Esophagus muscularis mucosa (tissue), 4 donors: Measurements from ENCODE around the gene RBM4. TPM values are rescaled to one million over a fixed set of nuclear protein-coding genes. Genes with fewer than 3 reads are reported as not detected.
"Not testable (repeated sequence)": the region's sequence is repeated elsewhere in the genome, so short reads cannot be mapped to it uniquely, and the experiment has no call there.

Experiments used
- DNase-seq: peaks from one replicate; pipeline ENCODE4 v3.0.0-alpha.2; 2017; ENCODE audit errors: extremely low spot score
- H3K27ac ChIP-seq, 4 donors: fragments of 200-600 bp; sonication (generic); replicated peaks in 1 of 4; 1 replicate in 3 of 4; 2 replicates in 1 of 4; pipeline ENCODE4 v1.5.1; 2016 to 2019; ENCODE audit warnings: mild to moderate bottlenecking in 1 of 4
- H3K27me3 ChIP-seq, 4 donors: fragments of 200-600 bp; sonication (generic); one replicate each; pipeline versions ENCODE4 v1.5.1 to v1.6.0; 2016 to 2019
- H3K36me3 ChIP-seq, 4 donors: fragments of 200-600 bp; sonication (generic); one replicate each; pipeline ENCODE4 v1.5.1; 2016 to 2019
- H3K4me1 ChIP-seq, 4 donors: fragments of 200-600 bp; sonication (generic); one replicate each; pipeline ENCODE4 v1.5.1; 2016 to 2019
- H3K4me3 ChIP-seq, 4 donors: fragments of 200-600 bp; sonication (generic); 1 replicate in 2 of 4; 2 replicates in 2 of 4; pipeline ENCODE4 v1.5.1; 2016 to 2019; ENCODE audit warnings: mild to moderate bottlenecking in 4 of 4, moderate library complexity in 1 of 4
- H3K9me3 ChIP-seq, 4 donors: fragments of 200-600 bp; sonication (generic); 1 replicate in 3 of 4; 2 replicates in 1 of 4; pipeline ENCODE4 v1.5.1; 2016 to 2019
- EP300 ChIP-seq: sonication (generic); formaldehyde crosslinking; IDR thresholded peaks from one replicate; pipeline ENCODE4 v1.6.1; 2017; ENCODE audit warnings: antibody characterized with exemption
- POLR2A ChIP-seq: fragments of 450-650 bp; IDR thresholded peaks from one replicate; pipeline ENCODE4 v1.6.1; 2017; ENCODE audit warnings: antibody characterized with exemption, moderate library complexity, mild to moderate bottlenecking, low read depth
- POLR2AphosphoS5 ChIP-seq, 2 donors: sonication (generic); formaldehyde crosslinking; IDR thresholded peaks; one replicate each; pipeline ENCODE4 v1.6.1; 2017; ENCODE audit warnings: antibody characterized with exemption in 2 of 2
- WGBS: methylation state at CpG from one replicate; pipeline ENCODE4 v1.1.5; 2018; 5-methylcytosine and 5-hydroxymethylcytosine counted together
- intact Hi-C: fragments of 100-400 bp; cut with DNase I; formaldehyde crosslinking; loops from one replicate; pipeline ENCODE4 v1.15.1; 2023
- total RNA-seq, 4 donors: library from RNA; depleted of rRNA; stranded (reverse); fragments of >200 nt; gene quantifications; one replicate each; pipeline versions ENCODE4 v1.1.0 to v1.2.1, GENCODE V29; 2016
- TF ChIP-seq, protein P1 (sequence below), 3 experiments: fragments of 200-600 bp in 2 of 3; fragments of 450-650 bp in 1 of 3; sonication (generic) in 2 of 3; IDR thresholded peaks; one replicate each; pipeline ENCODE4 v1.5.1; 2017 to 2019; ENCODE audit warnings: antibody characterized with exemption in 3 of 3, mild to moderate bottlenecking in 2 of 3, moderate library complexity in 1 of 3

The RBM4 gene
- total RNA-seq, 4 donors from 2014 or later = 82.2 to 101 (median 90.2) TPM

DNA sequence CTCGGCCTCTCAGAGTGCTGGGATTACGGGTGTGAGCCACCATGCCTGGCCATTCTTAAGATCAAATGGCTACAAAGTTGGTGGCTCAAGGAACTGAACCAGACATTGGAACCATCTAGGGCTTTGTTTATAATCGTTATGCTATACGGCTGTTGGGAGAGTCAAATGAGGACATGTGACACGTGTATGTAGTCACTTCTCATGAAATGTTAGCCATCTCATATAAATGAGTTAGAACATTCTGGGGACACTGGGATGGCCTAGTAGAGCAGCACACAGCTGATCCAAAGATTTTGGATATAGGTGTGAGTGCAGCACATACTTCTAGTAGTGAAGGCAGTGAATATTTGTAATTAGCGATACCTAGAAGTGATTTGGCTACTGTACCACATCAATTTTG, 6.6 kb upstream of the RBM4 start:
- intact Hi-C loops = no loop called here
- WGBS = 80% methylated on average over 6 of the region's 6 CpGs
- no peak overlapping the region for H3K27ac ChIP-seq
- H3K9me3 ChIP-seq = no peaks in the 10 kb centered on the region
- H3K36me3 ChIP-seq = peaks cover 15 to 46% (median 44%) of the 10 kb centered on the region in 4 donors
- no peaks in the 10 kb centered on the region for H3K27me3 ChIP-seq
- peaks cover 3 to 69% (median 40%) of the 10 kb centered on the region in 4 donors for H3K4me1 ChIP-seq
- H3K4me3 ChIP-seq = no peak overlapping the region
- DNase-seq = no peak
- TF ChIP-seq, protein P1, sequence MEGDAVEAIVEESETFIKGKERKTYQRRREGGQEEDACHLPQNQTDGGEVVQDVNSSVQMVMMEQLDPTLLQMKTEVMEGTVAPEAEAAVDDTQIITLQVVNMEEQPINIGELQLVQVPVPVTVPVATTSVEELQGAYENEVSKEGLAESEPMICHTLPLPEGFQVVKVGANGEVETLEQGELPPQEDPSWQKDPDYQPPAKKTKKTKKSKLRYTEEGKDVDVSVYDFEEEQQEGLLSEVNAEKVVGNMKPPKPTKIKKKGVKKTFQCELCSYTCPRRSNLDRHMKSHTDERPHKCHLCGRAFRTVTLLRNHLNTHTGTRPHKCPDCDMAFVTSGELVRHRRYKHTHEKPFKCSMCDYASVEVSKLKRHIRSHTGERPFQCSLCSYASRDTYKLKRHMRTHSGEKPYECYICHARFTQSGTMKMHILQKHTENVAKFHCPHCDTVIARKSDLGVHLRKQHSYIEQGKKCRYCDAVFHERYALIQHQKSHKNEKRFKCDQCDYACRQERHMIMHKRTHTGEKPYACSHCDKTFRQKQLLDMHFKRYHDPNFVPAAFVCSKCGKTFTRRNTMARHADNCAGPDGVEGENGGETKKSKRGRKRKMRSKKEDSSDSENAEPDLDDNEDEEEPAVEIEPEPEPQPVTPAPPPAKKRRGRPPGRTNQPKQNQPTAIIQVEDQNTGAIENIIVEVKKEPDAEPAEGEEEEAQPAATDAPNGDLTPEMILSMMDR (IDR thresholded peaks at IDR 0.05) = no peak
- no peak for TF ChIP-seq EP300

DNA sequence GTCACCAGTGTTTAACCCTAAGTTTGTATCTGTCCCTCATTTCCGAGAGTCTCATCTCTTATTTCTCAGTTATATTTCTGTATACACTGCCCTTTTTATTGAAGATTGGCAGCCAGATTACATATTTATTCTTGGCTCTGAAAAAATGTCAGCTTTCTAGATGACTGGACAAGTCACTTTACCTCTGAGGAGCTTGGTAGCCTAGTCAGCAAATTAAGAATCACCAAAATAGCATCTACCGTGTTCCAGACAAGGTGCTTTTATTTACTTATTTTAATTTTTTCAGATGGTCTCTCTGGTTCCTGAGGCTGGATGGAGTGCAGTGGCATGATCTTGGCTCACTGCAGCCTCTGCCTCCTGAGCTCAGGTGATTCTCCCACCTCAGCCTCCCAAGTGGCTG, 5.6 kb upstream of the RBM4 start:
- WGBS = 66% methylated on average over 2 of the region's 2 CpGs
- no peaks in the 10 kb centered on the region for H3K27me3 ChIP-seq
- TF ChIP-seq POLR2AphosphoS5 (IDR thresholded peaks at IDR 0.05) = no peak
- no peak for TF ChIP-seq POLR2A
- TF ChIP-seq, protein P1 (IDR thresholded peaks at IDR 0.05) = no peak
- no peak for TF ChIP-seq EP300
- peaks cover 6 to 35% (median 33%) of the 10 kb centered on the region in 4 donors for H3K36me3 ChIP-seq
- peaks cover 14 to 69% (median 45%) of the 10 kb centered on the region in 4 donors for H3K4me1 ChIP-seq
- H3K4me3 ChIP-seq = no peak overlapping the region
- no peak for DNase-seq
- intact Hi-C loops = no loop called here
- no peaks in the 10 kb centered on the region for H3K9me3 ChIP-seq
- H3K27ac ChIP-seq = peak overlapping the region in 1 of 4 donors; percentile 5

DNA sequence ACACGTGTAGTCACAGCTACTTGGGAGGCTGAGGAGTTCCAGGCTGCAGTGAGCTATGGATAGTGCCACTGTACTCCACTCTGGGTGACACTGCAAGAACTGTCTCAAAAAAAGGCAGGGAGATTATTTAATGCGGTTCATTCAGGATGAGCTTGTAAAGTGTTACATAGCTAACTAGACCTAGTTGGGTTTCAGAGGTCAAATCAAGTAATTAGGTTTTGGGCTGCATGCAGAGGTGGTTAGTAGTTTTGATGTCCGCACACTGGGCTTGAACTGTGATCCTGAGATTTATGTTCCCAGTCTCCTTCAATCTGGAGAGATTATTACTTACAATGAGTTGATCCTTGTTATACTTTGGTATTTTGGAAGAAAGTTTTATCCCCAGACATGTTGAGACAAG, 2.1 kb upstream of the RBM4 start:
- no peak for DNase-seq
- H3K9me3 ChIP-seq = no peaks in the 10 kb centered on the region
- intact Hi-C loops = no loop called here
- H3K36me3 ChIP-seq = peaks cover 6 to 30% (median 19%) of the 10 kb centered on the region in 4 donors
- no peak overlapping the region for H3K4me3 ChIP-seq
- no peak for TF ChIP-seq POLR2A
- TF ChIP-seq POLR2AphosphoS5 (IDR thresholded peaks at IDR 0.05) = no peak
- no peak for TF ChIP-seq EP300
- peaks cover 34 to 77% (median 64%) of the 10 kb centered on the region in 4 donors for H3K4me1 ChIP-seq
- peak overlapping the region in 1 of 4 donors; percentile 19 for H3K27ac ChIP-seq
- WGBS = 80% methylated on average over 3 of the region's 3 CpGs
- H3K27me3 ChIP-seq = no peaks in the 10 kb centered on the region

DNA sequence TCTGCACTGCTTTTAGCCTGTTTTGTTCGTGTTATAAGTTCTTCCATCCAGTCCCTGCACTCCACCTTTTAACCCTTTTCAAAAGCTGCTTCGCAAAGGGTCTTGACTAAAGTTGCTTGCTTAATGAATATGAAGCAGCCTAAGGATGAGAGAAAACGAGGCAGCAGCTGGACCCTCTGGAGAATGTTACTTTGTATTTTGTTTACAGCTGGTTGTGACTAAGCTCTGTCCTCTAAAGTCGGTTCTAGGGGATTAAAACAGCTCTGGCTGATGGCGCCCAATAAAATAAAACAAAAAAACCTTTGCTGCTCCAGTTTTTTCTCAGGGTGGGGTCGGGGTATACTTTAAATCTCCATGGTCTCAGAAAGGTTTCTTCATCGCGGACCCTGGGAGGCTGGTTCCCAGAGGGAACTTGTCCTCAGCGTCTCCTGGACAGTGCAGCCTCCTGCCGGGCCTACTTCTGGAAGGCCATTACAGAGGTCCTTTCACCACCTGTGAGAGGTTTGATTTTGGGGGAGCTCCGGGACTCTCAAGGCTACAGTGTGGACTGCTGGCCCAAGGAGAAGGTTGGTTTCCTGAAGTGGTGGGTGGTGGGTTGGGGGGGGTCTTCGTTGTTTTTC, 836 bp upstream of the RBM4 start:
- H3K9me3 ChIP-seq = no peaks in the 10 kb centered on the region
- H3K27ac ChIP-seq = peak overlapping the region; percentile 81 to 93 (median 89)
- peak overlapping the region; percentile 68 to 88 (median 80) for H3K4me3 ChIP-seq
- TF ChIP-seq POLR2A = no peak
- TF ChIP-seq, protein P1 (IDR thresholded peaks at IDR 0.05) = no peak
- TF ChIP-seq EP300 = no peak
- TF ChIP-seq POLR2AphosphoS5 (IDR thresholded peaks at IDR 0.05) = no peak
- 40% methylated on average over 12 of the region's 12 CpGs for WGBS
- H3K36me3 ChIP-seq = peaks cover 7 to 43% (median 22%) of the 10 kb centered on the region in 4 donors
- peaks cover 47 to 77% (median 65%) of the 10 kb centered on the region in 4 donors for H3K4me1 ChIP-seq
- H3K27me3 ChIP-seq = no peaks in the 10 kb centered on the region
- intact Hi-C loops = no loop called here
- no peak for DNase-seq

DNA sequence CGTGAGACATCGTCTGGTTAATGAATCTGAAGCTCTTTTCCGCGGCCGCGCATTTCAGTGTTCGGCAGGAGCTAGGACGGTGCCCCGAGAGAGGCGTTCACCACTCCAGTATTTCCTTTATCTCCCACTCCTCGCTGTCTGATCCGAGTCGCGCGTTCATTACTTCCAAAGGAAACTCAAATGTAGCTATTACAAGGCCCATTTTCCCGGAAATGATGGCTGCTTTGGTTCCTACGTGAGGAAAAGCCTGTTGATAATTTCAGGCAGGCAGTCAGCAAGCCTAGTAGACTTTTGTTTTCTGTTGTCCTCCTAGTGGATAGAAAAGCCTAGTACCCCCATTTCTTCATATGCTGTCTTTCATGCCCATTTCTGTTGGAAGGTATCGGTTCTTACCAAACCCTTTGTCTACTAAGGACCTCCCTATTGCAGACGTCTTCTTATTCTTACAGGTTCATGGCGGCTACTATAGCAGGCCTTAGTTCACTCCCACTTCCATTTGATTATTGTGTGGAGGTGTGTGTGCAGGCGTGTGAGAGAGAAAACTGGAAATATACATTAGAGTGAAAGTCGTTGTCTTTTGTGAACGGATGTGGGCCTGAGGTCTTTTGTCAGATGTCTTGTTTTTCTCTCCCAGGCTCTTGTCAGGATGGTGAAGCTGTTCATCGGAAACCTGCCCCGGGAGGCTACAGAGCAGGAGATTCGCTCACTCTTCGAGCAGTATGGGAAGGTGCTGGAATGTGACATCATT, 737 bp downstream of the RBM4 start:
- H3K9me3 ChIP-seq = no peaks in the 10 kb centered on the region
- peaks cover 63 to 84% (median 70%) of the 10 kb centered on the region in 4 donors for H3K4me1 ChIP-seq
- no peaks in the 10 kb centered on the region for H3K27me3 ChIP-seq
- no peak for DNase-seq
- WGBS = 4% methylated on average over 21 of the region's 27 CpGs
- H3K4me3 ChIP-seq = peak overlapping the region; percentile 68 to 88 (median 80)
- intact Hi-C loops = no loop called here
- peaks cover 16 to 49% (median 31%) of the 10 kb centered on the region in 4 donors for H3K36me3 ChIP-seq
- TF ChIP-seq POLR2A (no peak), EP300 (no peak), POLR2AphosphoS5 (IDR thresholded peaks at IDR 0.05) (no peak)
- peak overlapping the region; percentile 89 to 93 (median 90) for H3K27ac ChIP-seq

DNA sequence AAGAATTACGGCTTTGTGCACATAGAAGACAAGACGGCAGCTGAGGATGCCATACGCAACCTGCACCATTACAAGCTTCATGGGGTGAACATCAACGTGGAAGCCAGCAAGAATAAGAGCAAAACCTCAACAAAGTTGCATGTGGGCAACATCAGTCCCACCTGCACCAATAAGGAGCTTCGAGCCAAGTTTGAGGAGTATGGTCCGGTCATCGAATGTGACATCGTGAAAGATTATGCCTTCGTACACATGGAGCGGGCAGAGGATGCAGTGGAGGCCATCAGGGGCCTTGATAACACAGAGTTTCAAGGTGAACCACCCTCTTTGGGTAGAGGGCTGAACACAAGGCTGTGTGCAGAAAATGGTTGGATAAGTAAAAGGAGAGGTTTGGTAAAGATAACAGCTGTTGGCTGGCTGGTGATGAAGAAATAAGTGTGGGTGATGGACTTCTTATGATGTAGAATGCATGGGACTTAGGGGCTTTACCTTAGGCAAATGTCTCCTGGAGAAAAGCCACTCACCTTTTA, 1.4 kb downstream of the RBM4 start:
- DNase-seq, H3K27me3 ChIP-seq, intact Hi-C loops, H3K9me3 ChIP-seq: not testable (repeated sequence)
- H3K4me1 ChIP-seq = peaks cover 69 to 84% (median 77%) of the 10 kb centered on the region in 4 donors
- peak overlapping the region; percentile 89 to 93 (median 90) for H3K27ac ChIP-seq
- H3K36me3 ChIP-seq = peaks cover 16 to 55% (median 34%) of the 10 kb centered on the region in 4 donors
- H3K4me3 ChIP-seq = peak overlapping the region; percentile 68 to 88 (median 80)
- 58% methylated on average over 10 of the region's 10 CpGs for WGBS
